Stomach smooth muscle (tissue), 2 donors: ENCODE measurements around the gene ZNF787.
"Not testable (repeated sequence)": the region's sequence is repeated elsewhere in the genome, so short reads cannot be mapped to it uniquely, and the experiment has no call there.

ENCODE experiments used
- H3K27ac ChIP-seq: one replicate; pipeline ENCODE4 v1.7.0; 2013; ENCODE audit warnings: mild to moderate bottlenecking, low read length, inconsistent platforms
- H3K27me3 ChIP-seq, 2 donors: one replicate each; pipeline ENCODE4 v1.7.0; 2013; ENCODE audit warnings: low read length in 2 of 2; ENCODE audit not compliant: insufficient read depth in 2 of 2, control insufficient read depth in 1 of 2
- H3K36me3 ChIP-seq, 2 donors: one replicate each; pipeline ENCODE4 v1.7.0; 2013; ENCODE audit warnings: low read length in 2 of 2; ENCODE audit not compliant: control insufficient read depth in 2 of 2, insufficient read depth in 2 of 2
- H3K4me1 ChIP-seq: one replicate; pipeline ENCODE4 v1.7.0; 2013; ENCODE audit warnings: low read length; ENCODE audit not compliant: control insufficient read depth, insufficient read depth
- H3K4me3 ChIP-seq, 2 donors: one replicate each; pipeline ENCODE4 v1.7.0; 2013; ENCODE audit warnings: low read length in 2 of 2
- H3K9ac ChIP-seq, 2 donors: one replicate each; pipeline ENCODE4 v1.7.0; 2013; ENCODE audit warnings: low read length in 2 of 2, mild to moderate bottlenecking in 1 of 2
- H3K9me3 ChIP-seq, 2 donors: one replicate each; pipeline ENCODE4 v1.7.0; 2013; ENCODE audit warnings: low read length in 2 of 2; ENCODE audit not compliant: control insufficient read depth in 2 of 2
- donor health status: healthy.
- donor health status: Pancreatic carcinoma.

ZNF787 gene

GRCh38 chr19:56155124-56155687 lies 34.1 kb upstream of the ZNF787 start:
- H3K9me3 ChIP-seq = no peaks in the 10 kb centered on the region
- no peak overlapping the region for H3K9ac ChIP-seq
- H3K4me1 ChIP-seq = peaks cover 2% of the 10 kb centered on the region
- no peak overlapping the region for H3K27ac ChIP-seq
- H3K4me3 ChIP-seq = no peak overlapping the region
- no peaks in the 10 kb centered on the region for H3K27me3 ChIP-seq
- peaks cover 13 to 30% of the 10 kb centered on the region in 2 donors for H3K36me3 ChIP-seq

- Histone ChIP-seq H3K27ac (no peak overlapping the region), H3K9ac (no peak overlapping the region), H3K4me1 (peaks cover 2% of the 10 kb centered on the region), H3K36me3 (peaks cover 5 to 28% of the 10 kb centered on the region in 2 donors), H3K9me3 (no peaks in the 10 kb centered on the region), H3K4me3 (no peak overlapping the region), H3K27me3 (no peaks in the 10 kb centered on the region)
These were observed 32.4 kb upstream of the ZNF787 start for GRCh38 chr19:56153507-56153906.

DNA sequence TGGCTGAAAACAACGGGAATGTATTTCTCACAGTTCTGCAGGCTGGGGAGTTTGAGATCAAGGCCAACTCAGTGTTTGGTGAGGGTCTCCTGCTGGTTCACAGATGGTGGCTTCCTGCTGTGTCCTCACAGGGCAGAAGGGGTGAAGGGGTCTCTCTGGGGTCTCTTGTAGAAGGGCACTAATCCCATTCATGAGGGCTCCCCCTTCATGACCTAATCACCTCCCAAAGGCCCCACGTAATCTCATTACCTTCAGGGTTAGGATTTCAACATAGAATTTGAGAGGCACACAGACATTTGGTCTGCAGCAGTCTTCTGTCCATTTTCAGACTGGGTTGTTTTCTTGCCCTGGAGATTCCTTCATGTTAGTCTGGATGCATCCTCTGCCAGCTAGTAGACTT lies 31.5 kb upstream of the ZNF787 start:
- no peaks in the 10 kb centered on the region for H3K9me3 ChIP-seq
- no peaks in the 10 kb centered on the region for H3K27me3 ChIP-seq
- no peak overlapping the region for H3K27ac ChIP-seq
- H3K4me3 ChIP-seq = no peak overlapping the region
- H3K36me3 ChIP-seq = peaks cover 5 to 32% of the 10 kb centered on the region in 2 donors
- peaks cover 2% of the 10 kb centered on the region for H3K4me1 ChIP-seq
- no peak overlapping the region for H3K9ac ChIP-seq

- H3K36me3 ChIP-seq = peaks cover 0 to 27% of the 10 kb centered on the region in 2 donors
- no peak overlapping the region for H3K27ac ChIP-seq
- no peaks in the 10 kb centered on the region for H3K9me3 ChIP-seq
- peaks cover 2% of the 10 kb centered on the region for H3K4me1 ChIP-seq
- no peak overlapping the region for H3K9ac ChIP-seq
- H3K27me3 ChIP-seq = no peaks in the 10 kb centered on the region
- H3K4me3 ChIP-seq = no peak overlapping the region
These were observed 29.3 kb upstream of the ZNF787 start for GRCh38 chr19:56150358-56150757.

GRCh38 chr19:56149656-56150038 lies 28.6 kb upstream of the ZNF787 start:
- H3K27ac ChIP-seq = no peak overlapping the region
- H3K27me3 ChIP-seq = no peaks in the 10 kb centered on the region

DNA sequence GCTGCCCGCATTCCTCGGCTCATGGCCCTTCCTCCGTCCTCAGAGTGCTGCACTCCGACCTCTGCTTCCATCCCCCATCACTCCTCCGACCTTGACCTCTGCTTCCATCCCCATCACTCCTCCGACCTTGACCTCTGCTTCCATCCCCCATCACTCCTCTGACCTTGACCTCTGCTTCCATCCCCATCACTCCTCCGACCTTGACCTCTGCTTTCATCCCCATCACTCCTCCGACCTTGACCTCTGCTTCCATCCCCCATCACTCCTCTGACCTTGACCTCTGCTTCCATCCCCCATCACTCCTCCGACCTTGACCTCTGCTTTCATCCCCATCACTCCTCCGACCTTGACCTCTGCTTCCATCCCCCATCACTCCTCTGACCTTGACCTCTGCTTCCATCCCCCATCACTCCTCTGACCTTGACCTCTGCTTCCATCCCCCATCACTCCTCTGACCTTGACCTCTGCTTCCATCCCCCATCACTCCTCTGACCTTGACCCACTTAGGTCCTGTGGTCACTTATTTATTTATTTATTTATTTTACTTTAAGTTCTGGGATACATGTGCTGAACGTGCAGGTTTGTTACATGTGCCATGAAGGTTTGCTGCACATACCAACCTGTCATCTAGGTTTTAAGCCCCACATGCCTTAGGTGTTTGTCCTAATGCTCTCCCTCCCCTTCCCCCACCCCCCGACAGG lies 28.0 kb upstream of the ZNF787 start:
- peaks cover 0 to 19% of the 10 kb centered on the region in 2 donors for H3K36me3 ChIP-seq
- H3K4me1 ChIP-seq, H3K4me3 ChIP-seq, H3K9me3 ChIP-seq, H3K9ac ChIP-seq, H3K27ac ChIP-seq, H3K27me3 ChIP-seq: not testable (repeated sequence)

More at GRCh38 chr19:56149656-56150038, 28.6 kb upstream of the ZNF787 start:
- peaks cover 0 to 21% of the 10 kb centered on the region in 2 donors for H3K36me3 ChIP-seq
- H3K9ac ChIP-seq = no peak overlapping the region
- H3K4me1 ChIP-seq = peaks cover 2% of the 10 kb centered on the region
- no peak overlapping the region for H3K4me3 ChIP-seq
- H3K9me3 ChIP-seq = no peaks in the 10 kb centered on the region

DNA sequence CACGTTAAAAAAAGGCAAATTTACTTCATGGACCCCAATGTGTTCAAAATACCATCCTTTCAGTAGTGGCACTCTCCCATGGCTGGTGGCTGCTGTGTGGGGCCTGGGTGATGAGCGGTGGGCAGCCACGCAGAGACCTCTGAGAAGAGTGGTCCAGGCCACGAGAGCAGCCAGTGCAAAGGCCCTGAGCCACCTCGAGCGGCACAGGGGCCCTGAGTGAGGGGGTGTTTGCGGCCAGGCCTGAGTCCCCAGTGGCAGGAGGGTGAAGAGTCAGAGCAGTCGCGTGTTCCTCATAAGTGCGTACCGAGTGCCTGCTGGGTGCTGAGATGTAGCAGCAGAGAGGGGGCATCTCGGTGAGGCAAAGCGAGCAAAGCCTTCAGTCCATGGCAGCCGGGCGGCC lies 27.0 kb upstream of the ZNF787 start:
- H3K9ac ChIP-seq = no peak overlapping the region
- no peak overlapping the region for H3K27ac ChIP-seq
- H3K9me3 ChIP-seq = no peaks in the 10 kb centered on the region
- peaks cover 5% of the 10 kb centered on the region for H3K4me1 ChIP-seq
- no peak overlapping the region for H3K4me3 ChIP-seq
- H3K36me3 ChIP-seq = peaks cover 0 to 19% of the 10 kb centered on the region in 2 donors
- no peaks in the 10 kb centered on the region for H3K27me3 ChIP-seq

GRCh38 chr19:56147307-56147706 lies 26.2 kb upstream of the ZNF787 start:
- Histone ChIP-seq H3K4me1 (peaks cover 6% of the 10 kb centered on the region), H3K4me3 (no peak overlapping the region), H3K27me3 (no peaks in the 10 kb centered on the region), H3K9me3 (no peaks in the 10 kb centered on the region), H3K9ac (no peak overlapping the region), H3K36me3 (peaks cover 0 to 19% of the 10 kb centered on the region in 2 donors), H3K27ac (no peak overlapping the region)

- Histone ChIP-seq H3K27me3 (no peaks in the 10 kb centered on the region), H3K36me3 (peaks cover 0 to 19% of the 10 kb centered on the region in 2 donors), H3K9ac (no peak overlapping the region), H3K9me3 (no peaks in the 10 kb centered on the region), H3K4me1 (peaks cover 10% of the 10 kb centered on the region), H3K27ac (no peak overlapping the region), H3K4me3 (no peak overlapping the region)
These were observed 25.8 kb upstream of the ZNF787 start for GRCh38 chr19:56146904-56147303.

DNA sequence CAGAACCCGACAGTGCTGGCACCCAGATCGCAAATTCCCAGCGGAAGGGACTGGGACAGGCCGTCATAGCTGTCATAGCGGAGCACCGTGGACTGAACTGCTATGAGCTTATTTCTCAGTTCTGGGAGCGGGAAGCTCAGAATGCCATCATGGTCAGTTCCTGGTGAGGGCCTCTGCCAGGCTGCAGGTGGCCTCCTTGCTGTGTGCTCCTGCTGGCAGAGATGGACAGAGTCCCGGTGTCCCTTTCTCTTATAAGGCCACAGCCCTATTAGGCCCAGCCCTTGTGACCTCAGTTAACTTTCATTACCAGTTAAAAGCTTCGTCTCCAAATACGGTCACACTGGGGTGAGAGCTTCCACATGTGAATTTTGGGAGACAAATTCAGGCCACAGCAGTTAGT lies 24.6 kb upstream of the ZNF787 start:
- peaks cover 0 to 19% of the 10 kb centered on the region in 2 donors for H3K36me3 ChIP-seq
- H3K27me3 ChIP-seq = no peaks in the 10 kb centered on the region
- H3K4me1 ChIP-seq = peaks cover 10% of the 10 kb centered on the region
- H3K4me3 ChIP-seq = no peak overlapping the region
- H3K9me3 ChIP-seq = no peaks in the 10 kb centered on the region
- H3K27ac ChIP-seq = no peak overlapping the region
- H3K9ac ChIP-seq = no peak overlapping the region

DNA sequence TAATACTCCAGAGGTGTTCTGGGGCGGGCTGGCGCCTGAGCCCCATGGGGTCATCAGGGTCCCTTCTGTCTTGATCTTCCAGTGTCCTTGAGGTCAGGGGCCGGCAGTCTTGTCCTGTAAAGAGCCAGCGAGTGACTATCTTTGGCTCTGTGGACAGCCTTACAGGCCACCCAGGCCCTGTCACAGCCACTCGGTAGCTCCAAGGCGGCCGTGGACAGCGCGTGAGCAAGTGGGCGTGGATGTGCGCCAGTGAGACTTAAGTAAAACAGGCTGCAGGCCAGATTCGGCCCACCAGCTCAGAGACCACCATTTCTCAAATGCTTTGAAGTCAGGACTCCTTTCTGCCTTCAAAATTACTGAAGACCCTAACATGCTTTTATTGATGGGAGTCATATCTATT lies 23.7 kb upstream of the ZNF787 start:
- H3K27ac ChIP-seq = no peak overlapping the region

More for the DNA sequence above, 23.7 kb upstream of the ZNF787 start:
- peaks cover 0 to 19% of the 10 kb centered on the region in 2 donors for H3K36me3 ChIP-seq
- no peak overlapping the region for H3K4me3 ChIP-seq
- peaks cover 16% of the 10 kb centered on the region for H3K4me1 ChIP-seq
- no peak overlapping the region for H3K9ac ChIP-seq
- no peaks in the 10 kb centered on the region for H3K9me3 ChIP-seq
- no peaks in the 10 kb centered on the region for H3K27me3 ChIP-seq
